NT2/D1 (cell line): ENCODE results near the gene ATG16L1.

Experiments
- SUZ12 ChIP-seq: IDR thresholded peaks from 2 replicates; pipeline ENCODE4 v1.6.1; 2011; ENCODE audit not compliant: insufficient read length, insufficient read depth; ENCODE audit errors: extremely low read depth
- YY1 ChIP-seq: IDR thresholded peaks from 2 replicates; pipeline ENCODE4 v1.6.1; 2011; ENCODE audit not compliant: insufficient read length, insufficient read depth
- ZNF274 ChIP-seq: IDR thresholded peaks from 2 replicates; pipeline ENCODE4 v1.6.1; 2011; ENCODE audit warnings: mild to moderate bottlenecking, low read depth, low read length

DNA sequence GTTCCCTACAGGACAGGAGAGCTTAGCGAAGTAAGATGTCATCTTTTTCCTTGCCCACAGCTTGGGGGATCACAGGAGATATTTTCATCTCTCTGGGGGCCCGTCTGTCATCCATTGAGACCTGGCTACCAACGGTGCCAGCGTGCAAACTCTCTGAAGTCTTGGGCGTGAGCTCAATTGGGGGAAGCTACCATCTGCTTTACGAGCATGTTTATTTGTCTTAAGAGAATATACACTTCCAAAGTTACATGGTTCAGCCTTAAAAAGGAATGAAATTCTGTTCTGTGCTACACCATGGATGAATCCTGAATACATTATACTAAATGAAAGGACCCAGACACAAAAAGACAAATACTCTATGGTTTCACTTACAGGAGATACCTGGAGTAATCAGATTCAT, 69.7 kb downstream of the ATG16L1 start:
- TF ChIP-seq ZNF274 (no peak), YY1 (no peak), SUZ12 (no peak)
